HG02610 (cell line): ENCODE data around the gene RNF5.
A peak's percentile ranks its signal among the peaks of the same experiment; 100 is the strongest.
"Not testable (repeated sequence)": the region's sequence is repeated elsewhere in the genome, so short reads cannot be mapped to it uniquely, and the experiment has no call there.

Experiments
- ATAC-seq: cut with Tn5 transposase; IDR thresholded peaks from one replicate; pipeline ENCODE4 v1.9.1; 2021; ENCODE audit warnings: mild to moderate bottlenecking, moderate library complexity; ENCODE audit not compliant: unreplicated experiment

Gene RNF5

DNA sequence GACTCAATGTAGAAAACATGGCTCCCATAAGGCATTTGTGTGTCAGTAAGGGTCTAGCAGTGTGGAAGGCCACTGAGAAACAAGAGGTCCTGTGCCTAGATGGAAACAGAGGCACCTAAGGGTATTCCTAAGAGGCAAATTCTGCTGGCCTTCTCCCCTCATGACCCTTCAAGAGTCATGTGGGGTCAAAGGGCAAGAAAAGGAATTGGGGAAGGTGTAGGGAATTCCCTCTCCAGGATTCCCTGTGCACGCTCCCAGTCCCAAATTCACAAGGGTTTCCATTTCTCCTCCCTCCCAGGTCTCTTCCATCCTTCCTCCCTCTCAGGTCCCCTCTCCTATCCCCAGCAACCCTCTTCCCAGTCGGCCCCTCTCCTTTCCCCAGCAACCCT lies 2.9 kb upstream of the RNF5 start:
- no peak for ATAC-seq

DNA sequence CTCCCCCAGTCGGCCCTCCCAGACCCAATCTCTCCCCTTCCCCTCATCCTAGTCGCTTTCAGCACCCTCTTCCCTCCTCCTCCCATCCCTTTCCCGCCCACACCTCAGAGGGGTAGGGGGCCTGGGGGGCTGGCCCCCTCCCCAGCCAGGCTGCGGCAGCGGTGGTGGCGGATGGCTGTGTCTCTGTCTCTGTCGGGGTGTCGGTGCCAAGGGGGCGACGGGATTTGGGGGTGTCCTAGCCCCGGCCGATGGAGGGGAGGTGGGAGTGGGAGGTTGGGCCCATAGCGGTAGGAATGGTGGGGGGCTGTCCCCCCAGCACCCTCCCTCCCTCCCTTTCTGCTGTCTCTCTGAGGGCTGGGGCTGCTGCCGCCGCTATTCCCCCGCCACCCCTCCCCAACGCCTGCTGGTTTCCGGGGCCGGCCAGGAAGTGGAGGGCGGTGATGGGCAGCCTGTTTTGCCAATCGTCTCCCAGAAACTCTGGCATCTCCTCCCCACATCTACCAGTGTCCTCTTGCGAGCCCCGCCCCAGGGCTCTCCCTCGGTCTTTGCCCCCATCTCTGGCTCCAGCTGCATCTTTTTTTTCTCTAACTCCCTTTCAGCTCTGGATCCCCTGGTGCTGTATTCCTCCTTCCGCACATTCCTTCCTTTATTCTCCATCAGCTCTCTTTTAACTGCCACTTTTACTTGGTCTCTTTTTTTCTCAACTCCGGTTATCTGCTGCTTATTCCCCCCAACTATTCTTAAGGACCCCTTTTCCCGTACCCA lies 2.3 kb upstream of the RNF5 start, which contains the start of gene AGPAT1:
TSS of gene AGPAT1 (minus strand) at position 374 of the 765 bp plus-strand sequence. CDS start 4,588 bp downstream, outside the sequence.
- peak; percentile 48 for ATAC-seq

DNA sequence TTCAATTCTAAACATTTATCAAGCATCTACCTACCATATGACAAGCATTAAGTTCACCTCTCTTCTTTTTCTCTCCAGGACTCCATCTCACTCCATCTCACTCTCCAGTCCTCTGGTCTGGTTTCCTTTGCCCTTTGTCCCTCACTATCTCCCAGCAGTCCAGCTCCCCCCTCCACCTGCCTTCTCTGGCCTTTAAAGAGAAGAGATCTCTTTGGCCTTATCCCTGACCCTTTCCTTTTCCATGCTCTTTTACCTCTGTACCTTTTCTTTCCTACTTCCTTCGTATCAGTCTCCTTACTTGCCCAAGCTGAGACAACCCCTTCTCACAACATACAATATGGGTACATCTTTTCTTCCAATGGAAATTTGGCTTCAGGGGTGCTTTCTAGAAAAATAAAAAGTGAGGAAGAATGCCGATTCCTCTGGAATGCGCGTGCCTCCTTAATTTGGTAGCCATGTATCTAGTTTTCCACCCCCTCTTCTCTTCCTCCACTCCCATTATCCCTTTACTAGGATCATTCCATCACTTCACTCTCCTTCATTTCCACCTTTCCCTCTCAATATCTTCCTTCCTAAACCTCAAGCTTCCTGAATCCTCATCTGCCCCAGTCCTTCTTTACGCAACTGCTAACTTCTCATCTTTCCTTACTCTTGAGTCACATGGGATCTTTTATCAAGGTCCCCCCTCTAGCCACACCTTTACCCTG lies 1.6 kb upstream of the RNF5 start:
- no peak for ATAC-seq

DNA sequence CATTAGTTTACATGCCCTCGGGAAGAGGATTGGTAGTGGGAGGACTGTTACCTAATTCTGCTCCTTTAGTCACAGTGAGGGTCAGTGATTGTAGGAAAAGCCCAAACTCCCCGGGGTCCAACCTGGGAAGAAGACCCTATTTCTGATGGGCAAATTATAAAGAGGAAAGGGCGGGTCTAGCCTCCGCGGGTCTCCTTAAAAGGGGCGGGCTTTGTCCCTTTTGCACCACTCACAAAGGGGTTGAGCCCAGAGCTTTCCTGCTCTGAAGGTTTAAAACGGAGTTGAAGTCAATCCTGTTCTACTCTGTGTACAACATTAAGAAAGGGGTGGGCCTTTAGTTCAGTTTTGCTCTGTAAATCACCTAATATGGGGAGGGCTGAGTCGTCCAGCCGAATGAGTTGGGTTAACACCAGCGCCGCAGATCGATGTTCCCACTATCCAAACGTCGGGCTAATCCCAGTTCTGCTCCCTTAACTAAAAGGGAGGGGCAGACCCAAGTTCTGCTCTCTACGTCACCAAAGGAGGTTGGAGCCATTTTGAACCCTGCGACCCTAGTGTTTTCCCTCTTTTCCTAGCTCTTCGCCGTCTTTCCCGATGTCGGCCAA lies 920 bp upstream of the RNF5 start:
- no peak for ATAC-seq

DNA sequence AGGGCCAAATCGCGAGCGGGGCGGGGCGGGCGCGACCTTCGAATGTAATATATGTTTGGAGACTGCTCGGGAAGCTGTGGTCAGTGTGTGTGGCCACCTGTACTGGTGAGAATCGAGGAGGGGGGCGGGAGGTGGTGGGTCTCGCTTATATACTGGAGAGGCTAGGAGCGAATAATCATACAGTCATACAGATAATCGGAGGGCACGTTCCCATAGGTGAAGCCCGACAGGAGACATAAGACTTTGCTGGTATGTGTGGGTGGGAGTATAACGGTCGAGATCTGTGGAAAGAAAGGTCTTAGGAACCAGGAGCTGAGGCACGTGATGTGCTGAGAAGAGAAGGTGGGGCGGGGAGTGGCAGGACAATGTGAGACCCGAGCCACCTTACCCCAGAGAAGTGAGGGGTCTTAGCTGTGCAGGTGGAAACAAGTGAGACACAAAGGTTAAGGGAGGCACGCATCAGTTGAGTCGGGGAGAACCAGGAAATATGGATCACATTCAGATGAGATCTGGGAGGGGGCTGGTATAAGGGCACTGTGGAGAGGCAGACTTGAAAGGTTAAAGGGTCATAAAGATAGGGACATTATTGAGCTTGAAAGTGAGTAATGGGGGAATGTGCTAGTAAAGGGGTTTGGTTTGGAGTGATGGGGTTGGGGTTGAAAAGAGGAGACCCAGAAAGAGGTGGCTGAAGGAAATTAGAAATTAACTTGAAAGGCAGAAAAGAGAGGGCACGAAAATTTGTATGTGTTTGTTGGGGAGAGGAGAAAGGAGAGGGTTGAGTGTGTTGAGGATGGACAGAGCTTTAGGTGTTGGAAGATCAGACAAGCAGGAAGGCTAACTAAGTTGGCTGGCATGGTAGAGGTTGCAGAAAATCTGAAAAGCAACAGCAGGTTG lies 589 bp downstream of the RNF5 start:
- no peak for ATAC-seq

DNA sequence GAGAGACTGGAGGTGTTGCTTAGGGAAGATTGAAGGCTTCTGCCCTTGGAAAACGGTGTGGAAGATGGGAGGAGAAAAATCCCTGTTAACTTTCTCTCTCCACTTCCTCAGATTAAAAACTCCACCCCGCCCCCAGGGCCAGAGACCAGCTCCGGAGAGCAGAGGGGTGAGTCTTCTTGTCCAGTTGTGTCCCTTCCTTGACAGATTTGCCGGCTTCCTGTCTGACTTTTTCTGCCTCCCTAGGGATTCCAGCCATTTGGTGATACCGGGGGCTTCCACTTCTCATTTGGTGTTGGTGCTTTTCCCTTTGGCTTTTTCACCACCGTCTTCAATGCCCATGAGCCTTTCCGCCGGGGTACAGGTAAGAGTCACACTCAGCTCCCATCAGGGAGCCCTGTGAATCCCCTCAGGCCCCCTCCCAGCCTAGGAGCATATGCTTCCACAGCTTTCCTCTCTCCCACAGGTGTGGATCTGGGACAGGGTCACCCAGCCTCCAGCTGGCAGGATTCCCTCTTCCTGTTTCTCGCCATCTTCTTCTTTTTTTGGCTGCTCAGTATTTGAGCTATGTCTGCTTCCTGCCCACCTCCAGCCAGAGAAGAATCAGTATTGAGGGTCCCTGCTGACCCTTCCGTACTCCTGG lies 1.7 kb downstream of the RNF5 start:
- no peak for ATAC-seq

DNA sequence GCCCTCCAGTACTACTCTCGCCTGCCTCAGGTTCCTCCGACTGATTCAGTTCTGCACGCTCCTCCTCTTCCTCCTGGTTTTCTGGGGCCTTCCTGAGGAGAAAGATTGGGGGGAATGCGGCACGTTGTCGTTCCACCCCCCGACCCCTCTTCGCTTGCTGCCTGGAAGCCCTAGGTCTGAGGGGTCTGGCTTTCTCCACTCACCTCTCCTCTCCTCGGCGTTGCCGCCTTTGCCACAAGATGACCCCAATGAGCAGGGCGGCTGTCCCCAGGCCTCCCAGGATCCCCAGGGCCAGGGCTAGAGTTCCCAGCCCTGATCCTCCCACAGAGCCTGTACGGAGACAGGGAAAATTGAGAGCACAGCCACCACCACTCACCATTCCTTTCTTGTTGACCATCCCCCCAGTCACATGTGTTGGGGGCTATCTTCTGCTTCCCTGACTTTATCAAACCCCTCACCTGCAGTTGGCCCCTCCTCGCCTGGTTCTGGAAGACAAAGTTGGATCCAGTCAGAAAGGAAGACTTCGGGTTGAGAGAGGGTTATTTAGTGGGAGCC lies 3.0 kb downstream of the RNF5 start:
- no peak for ATAC-seq

DNA sequence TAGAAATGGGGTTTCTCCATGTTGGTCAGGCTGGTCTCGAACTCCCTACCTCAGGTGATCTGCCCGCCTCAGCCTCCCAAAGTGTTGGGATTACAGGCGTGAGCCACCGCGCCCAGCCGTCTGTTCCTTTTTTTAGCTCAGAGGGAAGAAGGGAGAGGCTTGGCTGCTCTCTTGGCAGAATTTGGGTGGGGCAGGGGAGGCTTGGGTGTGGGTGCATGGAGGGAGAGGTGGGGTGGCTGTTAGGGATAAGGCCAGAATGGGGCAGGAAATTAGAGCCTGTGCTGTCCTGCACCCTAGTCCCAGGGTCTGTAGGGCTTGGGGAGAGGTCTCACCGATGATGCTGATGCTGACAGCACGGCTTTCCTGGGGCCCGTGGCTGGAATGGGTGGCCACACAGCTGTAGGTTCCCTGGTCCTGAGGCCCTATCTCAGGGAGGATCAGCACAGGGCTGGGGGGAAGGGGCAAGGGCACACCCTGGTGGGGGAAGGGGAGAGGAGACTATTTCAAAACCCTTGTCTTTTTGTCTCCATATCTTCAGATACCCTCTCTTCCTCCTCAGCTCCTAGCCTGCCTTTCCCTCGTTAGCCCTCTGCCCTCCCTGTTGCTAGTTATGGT lies 3.8 kb downstream of the RNF5 start:
- no peak for ATAC-seq

DNA sequence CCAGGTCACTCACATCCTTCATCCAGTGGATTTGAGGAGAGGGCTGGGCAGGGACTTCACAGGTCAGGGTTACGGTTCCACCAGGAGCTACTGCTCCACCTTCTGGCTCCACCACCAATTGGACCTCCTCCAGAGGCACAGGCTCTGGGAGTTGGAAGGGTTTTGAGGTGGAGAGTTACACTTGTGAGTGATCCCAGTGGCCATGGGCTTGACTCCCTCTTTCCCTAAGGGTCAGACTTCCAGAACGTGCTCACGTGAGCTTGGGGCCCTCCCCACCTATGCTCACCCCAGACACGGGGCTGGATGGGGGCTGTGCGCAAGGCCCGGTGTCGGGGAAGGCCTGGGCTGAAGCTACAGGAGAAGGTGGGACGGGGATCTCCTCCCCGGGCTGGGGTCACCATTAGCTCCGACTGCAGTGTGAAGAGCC lies 4.4 kb downstream of the RNF5 start:
- ATAC-seq, result no peak

DNA sequence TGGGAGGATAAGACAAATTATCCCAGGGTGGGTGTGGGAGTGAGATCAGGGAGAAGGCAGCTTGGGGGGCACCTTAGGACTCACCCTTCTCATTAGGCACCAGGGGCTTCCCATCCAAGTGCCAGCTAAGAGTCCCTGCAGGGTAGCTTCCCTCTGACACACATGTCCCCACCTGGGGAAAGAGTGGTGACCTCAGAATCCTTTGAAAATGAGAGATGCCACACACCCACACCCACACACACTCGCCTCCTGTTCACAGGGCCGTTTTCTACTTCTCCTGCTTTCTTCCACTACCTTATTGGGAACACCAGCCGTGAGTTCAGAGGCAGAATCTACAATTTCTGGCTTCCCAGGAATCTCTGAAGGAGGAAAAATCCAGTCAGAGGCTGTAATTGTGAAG lies 4.8 kb downstream of the RNF5 start:
- ATAC-seq, result no peak

DNA sequence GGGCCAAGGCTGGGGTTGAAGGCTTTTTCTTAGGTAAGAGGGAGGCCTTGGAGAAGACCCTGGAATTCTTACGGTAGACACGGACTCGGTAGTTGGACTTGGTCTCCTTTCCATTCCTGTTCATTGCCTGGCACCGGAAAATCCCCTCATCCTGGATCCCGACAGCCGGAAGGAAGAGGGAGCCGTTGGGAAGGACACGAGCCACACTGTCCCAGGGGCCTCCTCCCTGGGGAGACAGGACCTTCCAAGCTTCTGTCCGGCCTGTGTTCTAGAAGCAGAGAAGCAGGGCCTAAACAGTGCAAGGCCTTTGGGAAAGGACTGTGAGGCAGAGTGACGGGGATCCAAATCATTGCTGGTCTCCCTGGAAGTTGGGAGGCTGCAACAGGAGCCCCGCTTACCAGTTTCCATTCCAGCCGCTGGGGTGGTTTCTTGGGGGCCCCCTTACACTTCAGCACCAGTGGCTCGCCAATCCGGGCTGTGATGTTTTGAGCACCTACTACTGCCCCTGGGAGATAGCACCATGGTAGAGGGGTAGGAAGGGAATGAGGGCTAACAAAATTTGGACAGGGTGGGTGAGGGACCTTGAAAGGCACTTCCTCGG lies 5.4 kb downstream of the RNF5 start:
- ATAC-seq, result no peak

DNA sequence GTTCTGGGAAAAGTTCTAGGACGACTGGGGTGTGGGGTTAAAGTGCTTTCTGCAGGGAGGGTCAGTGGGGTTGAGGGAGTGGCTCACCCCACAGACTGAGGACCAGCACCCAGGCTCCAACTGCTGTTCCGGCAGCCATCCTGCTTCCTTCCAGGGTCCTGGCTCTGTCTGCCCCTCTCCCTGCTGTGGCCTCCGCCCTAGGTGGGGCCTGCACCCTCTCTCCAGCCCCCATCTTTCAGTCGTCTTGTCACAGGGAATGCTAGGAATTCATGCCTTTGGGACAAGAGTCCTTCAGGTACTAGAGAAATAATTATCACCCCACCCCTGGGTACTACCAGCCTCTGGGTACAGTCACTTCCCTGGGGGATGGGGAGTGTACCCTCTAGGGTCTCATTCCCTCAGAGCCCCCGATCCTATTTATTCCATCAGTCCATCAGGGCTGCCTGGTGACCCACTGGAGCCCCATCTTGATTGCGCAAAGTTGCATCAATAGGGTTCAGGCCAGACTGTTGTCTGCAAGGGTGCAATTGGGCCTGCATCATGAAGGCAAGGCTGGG lies 6.0 kb downstream of the RNF5 start, which contains the start of gene AGER:
TSS of gene AGER (minus strand) at position 170 of the 557 bp plus-strand sequence. CDS start at position 139, 31 bp downstream.
- no peak for ATAC-seq

DNA sequence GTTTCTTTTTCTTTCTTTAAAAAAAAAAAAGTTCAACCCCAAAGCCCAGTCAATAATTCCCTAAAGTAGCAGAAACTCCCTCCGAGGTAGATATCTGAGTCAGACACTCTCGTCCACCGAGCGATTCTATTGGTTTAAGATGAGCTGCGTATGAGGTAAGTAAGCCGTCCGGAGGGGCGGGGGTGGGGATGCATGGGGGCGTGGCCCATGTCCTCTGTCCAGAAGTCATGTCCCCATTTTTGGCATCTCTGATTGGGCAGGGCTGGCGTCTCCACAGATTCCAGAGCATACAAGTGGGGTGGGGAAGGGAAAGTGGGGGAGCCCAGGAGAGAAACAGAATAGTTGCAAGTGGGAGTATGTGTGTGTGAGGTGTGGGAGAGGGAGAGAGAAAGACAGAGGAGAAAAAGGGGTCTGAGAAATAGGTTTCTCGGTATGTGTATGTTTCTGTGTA lies 7.5 kb downstream of the RNF5 start:
- not testable (repeated sequence) for ATAC-seq

DNA sequence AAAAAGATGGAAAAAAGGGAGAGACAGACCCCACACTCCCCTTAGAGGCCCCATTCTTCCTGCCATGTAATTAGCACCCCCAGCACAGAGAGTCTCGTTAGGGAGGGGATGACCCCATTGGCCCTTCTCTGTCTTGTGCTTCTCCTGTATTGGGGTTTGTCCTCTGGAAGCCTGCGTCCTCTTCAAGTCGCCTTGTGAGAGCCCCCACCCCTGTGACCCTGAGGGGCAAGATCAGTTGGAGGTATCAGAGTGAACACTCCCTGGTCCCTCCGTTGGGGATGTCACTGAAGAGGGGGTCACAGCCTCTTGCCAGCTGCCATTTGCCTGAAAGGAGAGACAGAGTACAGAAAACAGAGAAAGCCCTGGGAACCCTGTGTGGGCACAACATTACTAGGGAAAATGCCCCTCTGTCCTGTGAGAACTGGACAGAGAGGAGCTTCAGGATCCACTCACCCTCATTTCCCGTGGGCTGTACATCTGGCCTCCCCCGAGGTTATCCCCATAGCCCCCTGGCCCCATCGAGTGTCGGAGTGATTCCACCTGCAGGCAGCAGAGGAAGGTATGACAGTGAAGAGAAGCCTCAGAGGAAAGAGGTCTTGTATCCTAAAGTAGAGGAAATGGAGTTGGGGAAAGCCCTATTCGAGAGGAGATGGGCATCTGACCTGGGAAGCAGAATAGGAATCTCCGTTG lies 8.1 kb downstream of the RNF5 start:
- not testable (repeated sequence) for ATAC-seq

DNA sequence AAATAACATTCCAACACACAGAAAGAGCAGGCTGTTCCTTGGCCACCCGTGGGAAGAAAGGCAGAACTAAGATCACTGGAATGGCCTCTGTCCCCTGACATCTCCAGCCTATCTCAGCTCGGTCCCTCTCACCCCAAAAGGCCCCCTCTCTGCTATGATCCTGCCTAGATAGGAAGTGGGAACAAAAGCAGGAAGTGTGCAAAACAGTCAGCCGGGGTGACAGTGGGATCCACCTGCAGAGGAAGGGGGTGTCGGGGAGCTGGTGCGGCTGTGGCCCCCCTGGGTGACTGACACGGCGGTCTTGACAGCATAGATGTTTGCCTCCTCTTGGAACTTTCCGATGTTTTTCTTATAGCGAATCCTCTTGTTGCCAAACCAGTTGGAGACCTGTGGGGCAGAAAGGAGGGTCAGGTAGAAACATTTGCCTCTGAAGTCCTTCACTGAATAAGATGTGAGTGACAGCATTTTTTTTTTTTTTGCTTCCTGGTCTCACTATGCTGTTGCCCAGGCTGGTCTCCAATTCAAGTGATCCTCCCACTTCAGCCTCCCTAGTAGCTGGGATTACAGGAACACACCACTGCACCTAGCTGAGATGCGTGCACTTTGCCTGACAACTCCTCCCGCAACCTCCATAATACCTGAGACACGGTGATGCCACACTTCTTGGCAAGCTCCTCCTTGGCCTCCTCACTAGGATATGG lies 9.0 kb downstream of the RNF5 start:
- ATAC-seq, result no peak

DNA sequence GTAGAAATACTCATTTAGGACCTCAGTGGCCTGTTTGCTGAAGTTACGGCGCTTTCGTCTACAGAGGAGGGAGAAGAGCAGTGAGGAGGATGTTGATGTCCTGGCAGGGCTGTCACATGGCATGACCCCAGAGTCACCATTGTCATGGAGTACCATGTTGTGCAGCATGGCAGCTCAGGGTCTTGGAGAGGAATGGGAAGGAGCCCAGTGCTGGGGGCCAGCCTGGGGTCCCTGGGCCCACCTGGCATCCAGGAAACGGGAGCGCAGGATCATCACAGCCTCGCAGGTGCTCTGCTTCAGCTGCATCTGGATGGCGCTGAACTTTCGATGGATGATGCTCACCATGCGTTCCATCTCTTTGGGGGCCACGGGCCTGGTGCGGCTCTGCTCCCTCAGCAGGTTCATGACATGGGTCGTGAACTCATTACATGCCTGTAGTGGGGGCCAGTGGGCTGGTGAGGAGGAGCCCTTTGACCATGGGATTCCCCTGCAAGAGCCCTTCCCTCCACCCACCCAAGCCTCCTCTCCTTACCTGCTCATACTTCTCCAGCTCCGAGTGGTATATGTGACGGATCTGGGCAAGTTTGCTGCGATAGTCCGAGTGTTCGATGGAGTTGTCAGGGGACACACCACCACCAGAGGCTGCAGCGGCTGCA lies 9.6 kb downstream of the RNF5 start:
- ATAC-seq, result not testable (repeated sequence)
